ENCODE results near the gene ZNF485.

DNA sequence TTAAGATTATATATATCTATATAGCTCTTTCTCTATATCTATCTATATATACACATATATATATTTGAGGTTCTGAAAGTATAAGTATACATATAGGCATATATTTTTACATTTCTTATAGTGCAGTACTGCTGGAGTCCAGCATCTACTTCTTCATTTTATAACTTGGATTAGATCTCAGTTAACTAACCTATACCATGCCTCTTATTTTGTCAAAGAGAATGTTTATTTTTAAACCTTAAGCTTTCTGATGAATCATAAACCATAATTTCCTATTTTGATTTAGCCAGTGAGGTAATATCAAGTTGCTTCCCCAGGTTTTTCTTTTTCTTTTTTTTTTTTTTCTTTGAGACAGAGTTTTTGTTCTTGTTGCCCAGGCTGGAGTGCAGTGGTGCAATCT, 34.4 kb downstream of the ZNF485 start:
- TF ChIP-seq, protein P1, sequence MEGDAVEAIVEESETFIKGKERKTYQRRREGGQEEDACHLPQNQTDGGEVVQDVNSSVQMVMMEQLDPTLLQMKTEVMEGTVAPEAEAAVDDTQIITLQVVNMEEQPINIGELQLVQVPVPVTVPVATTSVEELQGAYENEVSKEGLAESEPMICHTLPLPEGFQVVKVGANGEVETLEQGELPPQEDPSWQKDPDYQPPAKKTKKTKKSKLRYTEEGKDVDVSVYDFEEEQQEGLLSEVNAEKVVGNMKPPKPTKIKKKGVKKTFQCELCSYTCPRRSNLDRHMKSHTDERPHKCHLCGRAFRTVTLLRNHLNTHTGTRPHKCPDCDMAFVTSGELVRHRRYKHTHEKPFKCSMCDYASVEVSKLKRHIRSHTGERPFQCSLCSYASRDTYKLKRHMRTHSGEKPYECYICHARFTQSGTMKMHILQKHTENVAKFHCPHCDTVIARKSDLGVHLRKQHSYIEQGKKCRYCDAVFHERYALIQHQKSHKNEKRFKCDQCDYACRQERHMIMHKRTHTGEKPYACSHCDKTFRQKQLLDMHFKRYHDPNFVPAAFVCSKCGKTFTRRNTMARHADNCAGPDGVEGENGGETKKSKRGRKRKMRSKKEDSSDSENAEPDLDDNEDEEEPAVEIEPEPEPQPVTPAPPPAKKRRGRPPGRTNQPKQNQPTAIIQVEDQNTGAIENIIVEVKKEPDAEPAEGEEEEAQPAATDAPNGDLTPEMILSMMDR (IDR thresholded peaks at IDR 0.05) = no peak
- TF ChIP-seq POLR2A (IDR thresholded peaks at IDR 0.05) = no peak
